Ovary (tissue), 3 donors: ENCODE results near the gene CDH22.

ENCODE experiments used
- POLR2A ChIP-seq: fragments of 450-650 bp; IDR thresholded peaks from one replicate; pipeline ENCODE4 v1.6.1; 2017; ENCODE audit warnings: antibody characterized with exemption, mild to moderate bottlenecking, moderate library complexity
- TF ChIP-seq, protein P1 (sequence below), 3 donors: fragments of 450-650 bp in 2 of 3; fragments of 200-600 bp in 1 of 3; IDR thresholded peaks; one replicate each; pipeline versions ENCODE4 v1.5.1 to v1.8.0; 2016 to 2022; ENCODE audit warnings: antibody characterized with exemption in 3 of 3, mild to moderate bottlenecking in 1 of 3
- donor health status: DM: no; HTN: no; CAD: no.

DNA sequence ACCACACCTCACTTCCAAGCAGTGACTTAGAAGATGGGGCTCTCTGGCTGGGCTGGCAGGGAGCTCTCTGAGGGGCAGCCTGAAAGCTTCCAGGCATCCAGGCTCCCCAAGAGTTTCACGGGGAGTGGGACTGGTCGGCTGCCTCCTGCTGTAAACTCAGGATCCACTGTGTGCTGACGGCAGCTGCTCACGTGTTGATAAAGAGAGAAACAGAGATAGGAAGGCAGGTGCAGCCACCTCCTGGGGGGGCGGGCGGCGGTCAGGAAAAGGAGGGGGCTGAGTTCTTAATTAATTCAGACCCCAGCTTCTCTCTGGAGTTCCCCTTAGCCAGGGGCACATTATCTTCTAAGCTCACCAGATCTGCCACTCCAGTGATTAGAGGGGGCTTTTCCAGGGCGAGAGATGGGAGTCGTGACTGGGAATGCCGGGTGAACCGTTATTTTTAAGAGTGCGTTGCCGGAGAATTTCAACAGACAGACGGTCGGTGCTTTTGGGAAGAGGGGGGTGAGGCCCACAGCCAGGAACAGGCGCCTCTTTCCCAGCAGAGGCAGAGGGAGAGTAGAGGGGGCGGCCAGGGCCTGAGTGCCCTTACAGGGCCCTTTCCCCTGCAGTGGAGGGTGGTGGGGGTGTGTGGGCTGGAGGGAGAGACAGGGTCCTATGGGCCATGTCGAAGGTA, 119.3 kb downstream of the CDH22 start:
- TF ChIP-seq, protein P1, sequence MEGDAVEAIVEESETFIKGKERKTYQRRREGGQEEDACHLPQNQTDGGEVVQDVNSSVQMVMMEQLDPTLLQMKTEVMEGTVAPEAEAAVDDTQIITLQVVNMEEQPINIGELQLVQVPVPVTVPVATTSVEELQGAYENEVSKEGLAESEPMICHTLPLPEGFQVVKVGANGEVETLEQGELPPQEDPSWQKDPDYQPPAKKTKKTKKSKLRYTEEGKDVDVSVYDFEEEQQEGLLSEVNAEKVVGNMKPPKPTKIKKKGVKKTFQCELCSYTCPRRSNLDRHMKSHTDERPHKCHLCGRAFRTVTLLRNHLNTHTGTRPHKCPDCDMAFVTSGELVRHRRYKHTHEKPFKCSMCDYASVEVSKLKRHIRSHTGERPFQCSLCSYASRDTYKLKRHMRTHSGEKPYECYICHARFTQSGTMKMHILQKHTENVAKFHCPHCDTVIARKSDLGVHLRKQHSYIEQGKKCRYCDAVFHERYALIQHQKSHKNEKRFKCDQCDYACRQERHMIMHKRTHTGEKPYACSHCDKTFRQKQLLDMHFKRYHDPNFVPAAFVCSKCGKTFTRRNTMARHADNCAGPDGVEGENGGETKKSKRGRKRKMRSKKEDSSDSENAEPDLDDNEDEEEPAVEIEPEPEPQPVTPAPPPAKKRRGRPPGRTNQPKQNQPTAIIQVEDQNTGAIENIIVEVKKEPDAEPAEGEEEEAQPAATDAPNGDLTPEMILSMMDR (IDR thresholded peaks at IDR 0.05) = no peak
- no peak for TF ChIP-seq POLR2A
